ENCODE results near the gene NPAT.

GRCh38 chr11:108128772-108129171, 93.7 kb downstream of the NPAT start:
- no peak for TF ChIP-seq POLR2AphosphoS5 (IDR thresholded peaks at IDR 0.05; ENCODE audit: low read depth, low read length)
- no peak for TF ChIP-seq SIN3A (IDR thresholded peaks at IDR 0.05; ENCODE audit: low read depth)
- no peak for TF ChIP-seq ATF3 (IDR thresholded peaks at IDR 0.05)
- TF ChIP-seq POLR2A (IDR thresholded peaks at IDR 0.05; ENCODE audit: borderline replicate concordance, extremely low read depth, insufficient read depth, insufficient read length): no peak
